Hematopoietic multipotent progenitor cell (in vitro differentiated cells): Measurements from ENCODE around the gene POP4. TPM values are rescaled to one million over a fixed set of nuclear protein-coding genes. Genes with fewer than 3 reads are reported as not detected.

Experiments
- DNase-seq, 3 donors: peaks; one replicate each; pipeline ENCODE4 v3.0.0-alpha.2; 2011 to 2015; ENCODE audit warnings: low read depth in 2 of 3, low spot score in 2 of 3
- total RNA-seq: library from RNA; depleted of rRNA; stranded (reverse); fragments of >200 nt; gene quantifications from one replicate; pipeline ENCODE4 v1.2.3, GENCODE V29; 2012

POP4 gene
- total RNA-seq, 1 donor: 32.9 TPM

GRCh38 chr19:29660835-29661234, 54.8 kb downstream of the POP4 start:
- DNase-seq: no peak

GRCh38 chr19:29662278-29662603, 56.2 kb downstream of the POP4 start:
- DNase-seq: no peak

GRCh38 chr19:29662604-29663404, 56.7 kb downstream of the POP4 start:
- DNase-seq: no peak

- no peak for DNase-seq
Observed at GRCh38 chr19:29663861-29664752, 58.0 kb downstream of the POP4 start.

GRCh38 chr19:29664753-29665214, 58.7 kb downstream of the POP4 start:
- DNase-seq: no peak

- peak in 2 of 3 donors; percentile 75 to 77 for DNase-seq
Observed at GRCh38 chr19:29665215-29665825, 59.2 kb downstream of the POP4 start, which contains the start of gene PLEKHF1. Gene PLEKHF1 (plus strand): TSS chr19:29665461. CDS start chr19:29673840, 8,379 bp downstream.

- DNase-seq: no peak
Observed at GRCh38 chr19:29665826-29666577, 59.9 kb downstream of the POP4 start.

Other genes starting within 250 kb of the POP4 start
- not detected for gene VSTM2B, start 80.3 kb upstream of the POP4 start, total RNA-seq
- 9.4 TPM for gene PLEKHF1, start 59.2 kb downstream of the POP4 start, total RNA-seq
- gene C19orf12, start 109.0 kb downstream of the POP4 start, total RNA-seq: 15.9 TPM
- gene CCNE1, start 205.7 kb downstream of the POP4 start, total RNA-seq: 4.0 TPM